NCI-H1930 (cell line): ENCODE results near the gene EHBP1L1.

Experiments used
- DNase-seq, 2 experiments: peaks; one replicate each; lab custom pipeline; 2025; lab: John Stamatoyannopoulos, UW

Gene EHBP1L1

DNA sequence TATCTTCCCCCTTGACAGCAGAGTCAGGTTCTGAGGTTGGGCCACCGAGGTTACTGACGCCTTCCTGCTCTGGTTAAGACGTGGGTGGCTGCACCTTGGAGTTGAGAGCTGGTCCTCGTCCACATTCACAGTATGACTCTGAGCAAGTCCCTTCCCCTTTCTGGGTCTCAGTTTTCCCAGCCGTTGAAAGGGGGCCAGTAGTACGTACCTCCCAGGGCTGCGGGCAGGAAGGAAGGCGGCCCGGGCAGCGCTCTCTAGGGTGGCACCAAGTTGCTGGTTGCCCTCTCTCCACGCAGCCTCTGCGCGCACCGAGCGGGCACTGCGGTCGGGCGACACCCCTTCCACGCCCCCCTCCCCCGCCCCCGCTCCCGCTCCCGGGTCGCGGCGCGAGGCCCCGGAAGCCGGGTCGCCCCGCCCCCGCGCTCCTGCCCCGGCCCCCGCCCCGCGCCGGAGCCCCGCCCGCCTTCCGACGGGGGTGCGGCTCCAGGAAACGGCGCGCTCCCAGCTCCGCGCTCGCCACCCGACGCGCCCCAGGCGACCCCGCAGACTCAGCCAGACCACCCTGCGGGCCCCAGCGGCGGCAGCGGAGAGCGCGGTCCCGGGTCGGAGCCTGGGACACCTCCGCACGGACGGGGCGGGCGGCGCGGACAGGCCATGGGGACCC is at the start of gene EHBP1L1:
TSS of gene EHBP1L1 (plus strand) at position 486 of the 664 bp plus-strand sequence. CDS start 250 bp downstream, outside the sequence.
- DNase-seq, result peak in 1 of 2 experiments; percentile 47

DNA sequence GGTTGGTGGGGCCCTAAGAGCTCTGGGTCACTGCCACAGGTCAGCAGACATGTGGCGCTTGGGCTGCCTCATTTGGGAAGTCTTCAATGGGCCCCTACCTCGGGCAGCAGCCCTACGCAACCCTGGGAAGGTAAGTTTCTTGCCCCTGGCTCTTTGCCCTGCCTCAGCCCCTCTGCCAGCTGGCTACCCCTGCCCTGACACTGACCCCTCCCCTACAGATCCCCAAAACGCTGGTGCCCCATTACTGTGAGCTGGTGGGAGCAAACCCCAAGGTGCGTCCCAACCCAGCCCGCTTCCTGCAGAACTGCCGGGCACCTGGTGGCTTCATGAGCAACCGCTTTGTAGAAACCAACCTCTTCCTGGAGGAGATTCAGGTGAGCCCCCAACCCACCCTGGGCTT is 49.1 kb upstream of the EHBP1L1 start:
- DNase-seq, result no peak

DNA sequence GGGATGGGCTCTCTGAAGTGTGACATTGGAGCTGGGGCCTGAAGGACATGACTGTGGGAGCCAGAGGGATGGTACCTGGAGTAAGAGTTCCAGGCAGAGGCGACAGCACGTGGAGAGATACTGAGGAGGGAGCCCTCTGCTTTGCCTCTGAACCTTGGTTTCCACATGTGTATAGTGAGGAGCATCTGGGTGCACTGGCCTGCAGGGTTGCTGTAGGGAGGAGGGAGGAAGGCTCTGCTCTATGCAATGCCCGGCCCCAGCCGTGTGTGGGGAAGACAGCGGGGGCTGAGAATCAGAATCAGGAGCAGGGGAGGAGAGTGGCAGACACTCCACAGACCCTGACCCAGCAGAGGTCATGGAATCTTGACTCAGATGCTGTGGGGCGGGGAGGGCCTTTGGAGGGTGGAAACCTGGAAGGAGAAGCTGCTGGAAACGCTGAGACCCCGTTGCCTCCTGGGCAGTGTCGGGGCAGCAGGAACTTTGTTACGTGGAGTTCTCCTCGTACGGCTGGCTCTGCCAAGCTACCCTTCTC is 47.0 kb upstream of the EHBP1L1 start:
- DNase-seq, result no peak

DNA sequence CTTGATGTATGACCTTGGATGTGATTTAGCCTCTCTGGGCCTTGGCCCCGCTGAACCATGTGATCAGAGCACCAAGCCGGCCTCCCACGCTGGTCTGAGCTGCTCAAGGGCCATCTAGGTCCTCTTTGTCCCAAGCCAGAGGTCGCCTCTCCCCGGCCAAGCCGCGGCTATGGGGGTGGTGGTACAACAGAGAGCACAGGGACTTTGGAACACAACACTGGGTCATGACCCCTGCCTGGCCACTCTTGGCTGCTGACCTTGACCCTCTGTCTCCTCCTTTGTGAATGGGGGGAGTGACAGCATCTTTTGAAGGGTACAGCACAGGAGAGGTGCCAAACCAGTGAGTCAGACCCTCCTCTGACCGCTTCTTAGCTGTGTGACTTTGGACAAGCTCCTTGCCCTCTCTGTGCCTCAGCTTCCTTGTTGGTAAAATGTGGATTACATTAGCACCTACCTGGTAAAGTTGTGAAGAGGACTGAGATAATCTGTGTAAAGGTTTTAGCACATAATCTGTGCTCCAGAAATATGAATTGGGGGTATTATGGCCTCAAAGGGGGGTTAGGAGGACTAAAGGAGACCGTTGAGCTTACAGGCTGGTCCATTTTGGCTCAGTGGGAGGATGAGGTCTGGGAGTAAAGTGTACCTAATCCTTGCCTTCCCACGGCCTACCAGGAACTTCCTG is 46.2 kb upstream of the EHBP1L1 start:
- DNase-seq, result no peak

DNA sequence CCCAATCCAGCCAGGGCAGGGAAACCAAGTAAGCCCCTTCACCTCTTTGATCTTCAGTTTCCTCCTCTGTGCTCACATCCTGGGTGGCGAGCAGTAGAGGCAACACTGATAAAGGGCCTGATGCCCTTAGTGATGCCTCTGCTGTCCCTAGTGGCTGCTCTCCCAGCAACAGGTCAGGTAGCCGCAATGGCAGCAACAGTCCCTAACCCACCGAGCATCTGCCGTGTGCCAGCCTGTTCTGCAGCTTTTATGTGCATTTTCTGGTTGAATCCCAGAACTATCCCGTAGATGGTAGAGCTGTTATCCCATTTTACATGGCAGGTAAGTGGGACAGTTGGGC is 45.7 kb upstream of the EHBP1L1 start:
- no peak for DNase-seq

DNA sequence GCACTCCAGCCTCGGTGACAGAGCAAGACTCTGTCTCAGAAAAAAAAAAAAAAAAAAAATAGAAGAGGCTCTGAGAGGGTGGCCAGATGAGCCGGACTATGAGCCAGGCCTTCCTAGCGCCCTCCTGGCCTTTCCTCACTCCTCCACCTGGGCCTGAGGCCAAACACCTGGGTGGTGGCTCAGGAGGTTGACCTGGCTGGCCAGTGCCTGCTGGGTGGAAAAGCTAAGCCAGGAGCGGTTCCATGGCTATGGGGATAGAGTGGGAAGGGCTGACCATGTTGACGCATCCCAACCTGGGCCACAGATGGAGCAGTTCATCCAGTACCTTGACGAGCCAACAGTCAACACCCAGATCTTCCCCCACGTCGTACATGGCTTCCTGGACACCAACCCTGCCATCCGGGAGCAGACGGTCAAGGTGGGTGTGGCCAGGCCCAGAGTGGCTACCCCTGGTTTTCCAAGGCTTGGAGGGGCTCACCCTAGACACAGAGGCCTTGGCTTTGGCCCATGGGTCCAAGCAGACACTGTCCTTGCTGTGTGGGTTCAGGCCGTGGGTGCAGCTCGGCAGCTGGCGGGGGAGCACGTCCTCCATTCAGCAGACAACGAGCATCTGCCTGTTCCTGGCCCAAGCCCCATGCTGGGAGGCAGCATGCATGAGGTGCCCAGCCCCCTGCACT is 43.3 kb upstream of the EHBP1L1 start:
- DNase-seq, result no peak

DNA sequence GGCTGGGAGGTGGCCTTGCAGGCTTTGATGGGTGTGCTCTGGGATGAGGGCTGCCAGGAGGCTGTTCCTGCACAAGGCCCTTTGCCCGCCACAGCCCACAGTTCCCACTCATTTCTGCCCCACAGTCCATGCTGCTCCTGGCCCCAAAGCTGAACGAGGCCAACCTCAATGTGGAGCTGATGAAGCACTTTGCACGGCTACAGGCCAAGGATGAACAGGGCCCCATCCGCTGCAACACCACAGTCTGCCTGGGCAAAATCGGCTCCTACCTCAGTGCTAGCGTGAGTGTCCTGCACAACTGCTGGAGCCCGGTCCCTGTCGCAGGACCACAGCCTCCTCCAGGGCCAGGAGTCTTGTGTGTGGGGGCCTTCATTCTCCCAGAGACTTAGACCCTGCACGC is 40.8 kb upstream of the EHBP1L1 start:
- DNase-seq, result no peak

DNA sequence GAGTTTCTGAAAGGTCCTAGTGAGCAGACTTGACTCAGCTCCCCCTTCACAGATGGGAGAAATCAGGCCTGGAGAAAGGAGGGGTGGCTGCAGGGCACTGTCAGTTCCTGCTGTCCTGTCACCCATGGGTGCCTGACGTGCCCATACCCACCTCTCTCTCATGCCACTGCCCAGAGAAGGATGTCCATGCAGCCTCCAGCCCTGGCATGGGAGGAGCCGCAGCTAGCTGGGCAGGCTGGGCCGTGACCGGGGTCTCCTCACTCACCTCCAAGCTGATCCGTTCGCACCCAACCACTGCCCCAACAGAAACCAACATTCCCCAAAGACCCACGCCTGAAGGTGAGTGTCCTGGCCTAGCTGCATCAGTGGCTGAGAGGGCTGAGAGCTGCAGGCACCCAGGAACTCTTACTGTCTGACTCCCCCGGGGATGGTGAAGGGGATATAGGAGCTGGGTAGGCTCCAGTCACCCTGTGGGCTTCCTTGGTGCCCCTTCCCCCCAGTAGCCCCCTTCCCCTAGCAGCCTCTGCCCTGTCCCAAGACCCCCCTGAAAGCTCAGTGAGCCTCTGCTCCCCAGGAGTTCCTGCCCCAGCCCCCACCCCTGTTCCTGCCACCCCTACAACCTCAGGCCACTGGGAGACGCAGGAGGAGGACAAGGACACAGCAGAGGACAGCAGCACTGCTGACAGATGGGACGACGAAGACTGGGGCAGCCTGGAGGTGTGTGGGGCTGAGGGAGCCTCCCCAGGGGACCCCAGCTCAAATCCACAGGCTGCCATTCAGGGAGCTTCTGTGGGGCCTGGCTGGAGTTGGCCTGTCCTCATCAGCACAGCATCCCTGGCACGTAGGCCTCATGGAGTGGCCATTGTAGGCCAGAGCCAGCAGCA is 39.2 kb upstream of the EHBP1L1 start:
- no peak for DNase-seq

DNA sequence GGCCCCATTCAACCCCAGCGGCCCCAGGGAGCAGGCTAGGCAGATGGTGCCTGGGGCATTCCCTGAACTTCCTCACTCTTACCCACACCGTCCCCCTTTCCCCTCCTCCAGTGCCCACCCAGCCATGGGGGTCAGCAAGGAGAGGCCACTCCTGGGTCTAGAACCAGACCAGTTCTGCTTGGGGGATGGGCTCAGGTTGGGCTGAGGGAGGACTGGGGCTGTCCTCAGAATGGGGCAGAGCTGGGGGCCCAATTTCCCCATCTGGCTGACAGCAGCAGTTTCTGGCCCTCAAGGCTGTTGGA is 38.6 kb upstream of the EHBP1L1 start:
- DNase-seq, result no peak

DNA sequence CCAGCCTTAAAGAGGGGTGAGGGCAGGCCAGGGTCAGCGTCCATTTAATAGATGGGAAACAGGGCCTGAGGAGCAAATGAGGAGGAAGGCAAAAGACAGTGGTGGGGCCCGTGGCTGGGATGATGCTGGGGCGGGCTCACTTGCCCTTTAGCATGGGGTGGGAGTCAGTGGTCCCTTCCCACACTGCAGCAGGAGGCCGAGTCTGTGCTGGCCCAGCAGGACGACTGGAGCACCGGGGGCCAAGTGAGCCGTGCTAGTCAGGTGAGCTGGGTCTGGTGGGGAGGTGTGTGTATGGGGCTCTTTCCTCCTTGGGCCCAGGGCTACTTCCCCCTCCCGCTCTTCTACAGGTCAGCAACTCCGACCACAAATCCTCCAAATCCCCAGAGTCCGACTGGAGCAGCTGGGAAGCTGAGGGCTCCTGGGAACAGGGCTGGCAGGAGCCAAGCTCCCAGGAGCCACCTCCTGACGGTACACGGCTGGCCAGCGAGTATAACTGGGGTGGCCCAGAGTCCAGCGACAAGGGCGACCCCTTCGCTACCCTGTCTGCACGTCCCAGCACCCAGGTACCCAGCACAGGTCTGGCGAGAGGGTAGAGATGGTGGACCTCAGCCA is 38.1 kb upstream of the EHBP1L1 start:
- DNase-seq, result no peak

DNA sequence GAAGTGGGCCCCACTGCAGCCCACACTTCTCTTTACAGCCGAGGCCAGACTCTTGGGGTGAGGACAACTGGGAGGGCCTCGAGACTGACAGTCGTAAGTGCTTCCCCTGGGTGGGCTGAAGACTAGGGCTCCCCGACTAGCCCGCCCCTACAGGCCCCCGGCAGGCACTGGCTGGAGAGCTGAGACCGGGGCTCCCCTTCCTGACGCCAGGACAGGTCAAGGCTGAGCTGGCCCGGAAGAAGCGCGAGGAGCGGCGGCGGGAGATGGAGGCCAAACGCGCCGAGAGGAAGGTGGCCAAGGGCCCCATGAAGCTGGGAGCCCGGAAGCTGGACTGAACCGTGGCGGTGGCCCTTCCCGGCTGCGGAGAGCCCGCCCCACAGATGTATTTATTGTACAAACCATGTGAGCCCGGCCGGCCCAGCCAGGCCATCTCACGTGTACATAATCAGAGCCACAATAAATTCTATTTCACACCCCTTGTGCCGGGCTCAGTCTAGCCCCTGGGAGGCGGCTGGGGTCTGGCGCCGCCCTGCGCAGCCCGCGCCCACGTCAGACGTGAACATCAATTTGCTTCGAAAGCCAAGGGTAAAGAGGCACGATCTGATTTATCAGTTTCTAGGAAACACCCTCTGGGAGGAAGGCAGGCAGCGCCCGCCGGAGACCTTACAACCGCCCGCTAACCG is 37.5 kb upstream of the EHBP1L1 start:
- no peak for DNase-seq

DNA sequence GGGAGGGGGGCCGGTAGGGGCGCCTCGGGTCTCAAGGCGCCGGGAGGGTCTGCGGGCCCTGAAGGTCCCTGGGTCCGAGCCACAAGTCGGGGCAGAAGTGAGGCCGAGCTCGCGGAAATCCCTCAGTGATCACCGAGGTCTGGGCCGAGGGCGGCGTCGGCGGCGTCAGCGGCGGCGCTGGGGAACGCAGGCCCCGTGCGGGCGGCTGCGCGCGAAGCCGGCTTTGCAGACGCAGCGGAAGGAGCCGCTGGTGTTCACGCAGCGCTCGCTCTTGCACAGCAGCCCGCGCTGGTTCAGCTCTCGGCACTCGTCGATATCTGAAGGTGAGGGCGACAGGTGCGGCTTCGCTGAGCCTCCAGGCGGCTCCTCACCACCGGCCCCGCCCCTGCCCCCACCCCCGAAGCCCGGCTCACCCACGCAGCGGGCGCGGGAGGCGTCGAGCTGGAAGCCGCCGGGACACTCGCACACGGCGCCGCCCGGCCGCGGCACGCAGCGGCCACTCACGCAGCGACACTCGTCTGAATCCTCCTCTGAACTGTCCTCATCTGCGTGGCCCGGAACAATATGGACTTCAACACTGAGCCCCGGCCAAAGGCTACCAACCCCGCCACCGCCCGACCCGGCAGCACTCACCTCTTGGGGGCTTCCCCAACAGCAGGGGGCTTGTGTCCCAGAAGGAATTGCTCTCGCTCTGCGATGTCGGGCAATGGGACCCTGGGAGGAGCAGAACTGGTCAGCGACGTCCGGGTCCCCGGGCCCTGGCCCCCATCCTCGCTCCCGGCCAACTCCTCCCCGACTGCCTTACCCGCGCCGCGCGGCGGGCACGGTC is 36.7 kb upstream of the EHBP1L1 start:
- no peak for DNase-seq

DNA sequence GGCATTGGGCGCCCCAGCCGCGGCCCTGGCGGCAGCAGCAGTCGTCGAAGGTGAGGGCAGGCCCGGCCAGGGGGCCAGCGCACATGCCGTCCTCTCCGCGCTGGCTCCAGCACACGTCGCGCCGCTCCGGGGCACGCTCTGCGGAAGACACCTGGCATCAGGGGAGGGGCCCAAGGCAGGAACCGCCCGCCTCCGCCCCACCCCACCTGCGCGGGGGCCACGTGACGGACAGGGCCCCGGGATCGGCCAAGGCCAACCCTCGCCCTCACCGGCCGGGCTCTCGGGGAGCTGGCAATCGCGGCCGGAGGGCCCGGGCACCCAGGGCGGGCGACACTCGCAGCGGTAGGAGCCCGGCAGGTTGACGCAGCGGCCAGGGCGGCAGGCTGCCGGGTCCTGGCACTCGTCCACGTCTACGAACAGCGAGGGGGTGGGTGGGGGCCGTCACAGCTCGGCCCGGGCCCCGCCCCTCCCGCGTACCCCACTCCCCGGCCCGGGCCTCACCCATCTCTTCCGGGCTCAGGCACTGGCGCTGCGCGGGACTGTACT is 36.0 kb upstream of the EHBP1L1 start:
- DNase-seq, result no peak

DNA sequence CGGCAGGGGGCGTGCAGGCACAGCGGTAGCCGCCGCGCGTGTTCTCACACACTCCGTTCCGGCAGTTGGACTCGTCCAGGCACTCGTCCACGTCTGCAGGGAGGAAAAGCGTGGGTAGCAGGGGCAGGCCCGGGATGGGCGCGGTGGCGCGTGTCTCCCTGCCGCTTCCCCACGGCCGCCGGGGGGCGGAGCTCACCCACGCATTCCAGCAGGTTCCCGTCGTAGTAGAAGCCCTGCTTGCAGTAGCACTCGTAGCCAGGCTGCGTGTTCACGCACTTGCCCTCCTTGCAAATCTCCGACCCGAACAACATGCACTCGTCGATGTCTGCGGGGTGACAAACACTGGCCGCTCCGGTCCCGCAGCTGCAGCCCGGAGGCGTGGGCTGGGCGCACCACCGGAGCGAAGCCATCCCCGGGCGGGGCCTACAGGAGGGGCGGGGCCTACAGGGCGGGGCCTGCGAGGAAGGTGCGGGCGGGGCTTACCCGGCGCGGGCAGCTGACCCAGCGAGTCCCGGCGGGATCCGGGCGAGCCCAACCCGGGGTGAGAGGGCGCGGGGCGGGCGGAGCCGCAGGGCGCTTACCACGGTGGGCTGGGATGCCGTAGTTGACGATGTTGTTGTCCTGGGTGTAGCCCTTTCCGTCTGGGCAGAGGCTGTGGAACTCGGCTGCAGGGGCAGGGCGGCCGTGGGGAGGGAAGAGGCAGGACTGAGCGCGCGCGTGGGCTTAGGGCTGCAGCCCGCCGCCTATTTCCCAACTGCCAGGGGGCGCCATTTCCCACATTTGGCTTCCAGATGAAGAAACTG is 35.4 kb upstream of the EHBP1L1 start:
- DNase-seq, result peak; percentile 67 to 70

DNA sequence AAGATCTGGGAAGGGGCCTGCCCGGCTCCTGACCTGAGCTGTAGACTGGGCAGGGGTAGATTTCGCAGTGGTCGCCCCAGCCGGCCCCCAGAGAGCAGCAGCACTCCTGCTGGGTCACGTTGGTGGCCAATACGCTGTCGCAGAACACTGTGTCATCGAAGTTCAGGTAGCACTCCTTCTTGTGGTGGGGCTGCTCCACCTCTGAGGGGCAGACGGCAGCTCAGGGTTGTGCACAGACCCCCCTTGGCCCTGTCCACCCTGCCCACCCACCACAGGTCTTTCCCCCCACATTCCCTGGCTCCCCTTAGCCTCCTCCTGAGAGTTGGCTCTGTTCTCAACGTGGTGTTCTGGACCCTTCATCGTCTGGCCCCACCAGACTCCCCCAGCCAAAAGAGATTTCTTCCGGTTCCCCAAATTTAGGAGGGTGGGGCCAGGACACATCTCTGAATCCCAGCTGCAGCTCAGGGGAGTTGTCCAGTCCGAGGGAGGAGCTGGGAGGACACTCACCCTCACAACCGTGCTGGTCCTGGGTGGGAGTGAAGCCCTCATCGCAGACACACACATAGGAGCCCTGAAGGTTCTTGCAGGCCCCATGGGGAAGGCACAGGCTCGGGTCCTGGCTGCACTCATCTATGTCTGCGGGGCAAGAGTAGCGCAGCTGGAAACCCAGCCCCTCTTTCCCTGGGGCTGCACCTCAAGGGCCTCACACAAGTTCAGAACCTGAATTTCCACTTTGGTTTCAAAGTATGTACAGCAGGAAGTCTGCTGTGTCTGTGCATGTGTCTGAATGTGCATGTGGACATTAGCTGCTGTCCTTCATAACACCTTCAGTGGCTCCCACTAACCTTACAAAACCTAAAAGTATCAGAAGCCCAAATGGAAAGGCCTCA is 34.5 kb upstream of the EHBP1L1 start:
- DNase-seq, result no peak

DNA sequence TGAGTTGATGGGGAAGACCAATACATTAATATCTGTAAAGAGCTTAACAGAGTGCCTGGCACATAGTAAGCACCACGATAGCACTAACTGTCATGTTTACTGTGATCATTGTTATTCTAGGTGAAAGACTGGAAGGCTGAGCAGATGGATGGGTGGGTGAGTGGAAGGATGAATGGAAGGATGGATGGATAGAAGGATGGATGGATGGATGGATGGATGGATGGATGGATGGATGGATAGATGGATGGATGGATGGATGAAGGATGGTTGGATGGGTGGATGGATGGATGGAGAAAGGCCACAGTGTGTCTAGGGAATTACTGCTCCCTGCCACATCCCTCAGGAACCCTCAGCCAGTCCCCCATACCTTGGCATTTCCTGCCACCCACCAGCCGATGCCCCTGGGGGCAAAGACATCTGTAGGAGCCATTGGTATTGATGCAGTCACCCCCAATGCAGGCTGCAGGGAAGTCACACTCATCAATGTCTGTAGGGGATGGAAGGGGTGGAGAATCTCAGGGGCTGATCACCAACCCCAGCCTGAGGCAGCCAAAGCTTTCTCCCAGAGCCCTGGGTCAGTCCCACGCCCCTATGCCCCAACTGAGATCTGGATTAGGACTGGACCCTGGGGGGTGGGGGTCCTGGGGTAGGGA is 33.0 kb upstream of the EHBP1L1 start:
- DNase-seq, result no peak

DNA sequence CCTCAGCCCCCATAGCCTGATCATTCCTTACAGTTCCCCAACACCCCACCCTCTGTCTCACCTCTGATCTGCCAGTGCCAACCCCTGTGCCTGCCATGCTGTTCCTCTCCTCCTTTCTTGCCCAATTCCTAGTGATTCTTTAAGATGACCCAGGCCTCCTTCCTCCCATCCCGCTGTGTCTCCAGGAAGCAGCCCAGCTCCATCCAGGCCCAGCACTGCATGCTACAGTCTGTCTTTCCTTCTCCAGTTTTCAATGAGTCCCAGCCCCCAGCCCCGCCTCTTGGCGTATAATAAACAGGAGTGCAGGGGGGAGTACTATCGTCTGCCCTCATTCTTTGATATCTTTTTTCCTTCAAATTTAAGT is 30.0 kb upstream of the EHBP1L1 start:
- no peak for DNase-seq
